ENCODE measurements around the gene ARID1A.
A peak's percentile ranks its signal among the peaks of the same experiment; 100 is the strongest.

ARID1A gene

DNA sequence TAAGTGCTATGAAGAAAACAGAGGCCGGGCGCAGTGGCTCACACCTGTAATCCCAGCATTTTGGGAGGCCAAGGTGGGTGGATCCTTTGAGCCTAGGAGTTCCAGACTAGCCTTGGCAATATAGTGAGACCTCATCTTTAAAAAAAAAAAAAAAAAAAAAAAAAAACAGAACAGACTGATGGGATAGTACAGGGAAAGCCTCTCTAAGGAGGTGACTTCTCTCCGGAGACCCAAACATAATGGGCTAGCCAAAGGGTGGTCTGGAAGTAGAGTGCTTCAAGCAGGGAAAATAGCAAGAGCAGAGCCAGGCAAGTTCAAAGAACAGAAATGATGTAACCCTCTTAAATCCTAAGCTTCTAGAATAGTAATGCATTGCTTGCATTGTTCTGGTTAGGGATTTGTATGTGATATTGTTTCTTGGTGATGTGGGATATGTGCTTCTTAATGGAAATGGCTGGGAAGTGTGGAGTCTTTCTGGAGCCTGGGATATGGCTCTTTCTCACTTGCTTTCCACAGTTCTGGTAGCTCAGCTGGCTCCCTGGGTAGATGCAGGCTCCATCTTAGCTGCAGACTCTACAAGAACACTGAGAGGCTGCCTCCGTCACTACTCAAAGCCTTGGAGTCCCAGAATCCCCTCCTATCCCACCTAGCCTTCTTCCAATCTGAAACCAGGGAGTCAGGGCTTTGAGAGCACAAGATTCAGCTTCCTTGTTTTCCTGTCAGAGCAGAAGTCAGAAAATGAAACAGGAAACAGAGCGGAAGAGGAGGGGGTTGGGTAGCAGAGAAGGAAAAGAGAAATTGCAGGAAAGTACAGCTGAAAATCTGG, 90.0 kb downstream of the ARID1A start:
- TF ChIP-seq, protein P1, sequence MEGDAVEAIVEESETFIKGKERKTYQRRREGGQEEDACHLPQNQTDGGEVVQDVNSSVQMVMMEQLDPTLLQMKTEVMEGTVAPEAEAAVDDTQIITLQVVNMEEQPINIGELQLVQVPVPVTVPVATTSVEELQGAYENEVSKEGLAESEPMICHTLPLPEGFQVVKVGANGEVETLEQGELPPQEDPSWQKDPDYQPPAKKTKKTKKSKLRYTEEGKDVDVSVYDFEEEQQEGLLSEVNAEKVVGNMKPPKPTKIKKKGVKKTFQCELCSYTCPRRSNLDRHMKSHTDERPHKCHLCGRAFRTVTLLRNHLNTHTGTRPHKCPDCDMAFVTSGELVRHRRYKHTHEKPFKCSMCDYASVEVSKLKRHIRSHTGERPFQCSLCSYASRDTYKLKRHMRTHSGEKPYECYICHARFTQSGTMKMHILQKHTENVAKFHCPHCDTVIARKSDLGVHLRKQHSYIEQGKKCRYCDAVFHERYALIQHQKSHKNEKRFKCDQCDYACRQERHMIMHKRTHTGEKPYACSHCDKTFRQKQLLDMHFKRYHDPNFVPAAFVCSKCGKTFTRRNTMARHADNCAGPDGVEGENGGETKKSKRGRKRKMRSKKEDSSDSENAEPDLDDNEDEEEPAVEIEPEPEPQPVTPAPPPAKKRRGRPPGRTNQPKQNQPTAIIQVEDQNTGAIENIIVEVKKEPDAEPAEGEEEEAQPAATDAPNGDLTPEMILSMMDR (conservative IDR thresholded peaks at IDR 0.05; ENCODE audit: control insufficient read depth, insufficient read depth, low read depth, low read length): no peak
- DNase-seq (ENCODE audit: low read depth): peak; percentile 11
- no peak overlapping the region for H3K4me3 ChIP-seq (ENCODE audit: control insufficient read depth, low read depth, low read length)

DNA sequence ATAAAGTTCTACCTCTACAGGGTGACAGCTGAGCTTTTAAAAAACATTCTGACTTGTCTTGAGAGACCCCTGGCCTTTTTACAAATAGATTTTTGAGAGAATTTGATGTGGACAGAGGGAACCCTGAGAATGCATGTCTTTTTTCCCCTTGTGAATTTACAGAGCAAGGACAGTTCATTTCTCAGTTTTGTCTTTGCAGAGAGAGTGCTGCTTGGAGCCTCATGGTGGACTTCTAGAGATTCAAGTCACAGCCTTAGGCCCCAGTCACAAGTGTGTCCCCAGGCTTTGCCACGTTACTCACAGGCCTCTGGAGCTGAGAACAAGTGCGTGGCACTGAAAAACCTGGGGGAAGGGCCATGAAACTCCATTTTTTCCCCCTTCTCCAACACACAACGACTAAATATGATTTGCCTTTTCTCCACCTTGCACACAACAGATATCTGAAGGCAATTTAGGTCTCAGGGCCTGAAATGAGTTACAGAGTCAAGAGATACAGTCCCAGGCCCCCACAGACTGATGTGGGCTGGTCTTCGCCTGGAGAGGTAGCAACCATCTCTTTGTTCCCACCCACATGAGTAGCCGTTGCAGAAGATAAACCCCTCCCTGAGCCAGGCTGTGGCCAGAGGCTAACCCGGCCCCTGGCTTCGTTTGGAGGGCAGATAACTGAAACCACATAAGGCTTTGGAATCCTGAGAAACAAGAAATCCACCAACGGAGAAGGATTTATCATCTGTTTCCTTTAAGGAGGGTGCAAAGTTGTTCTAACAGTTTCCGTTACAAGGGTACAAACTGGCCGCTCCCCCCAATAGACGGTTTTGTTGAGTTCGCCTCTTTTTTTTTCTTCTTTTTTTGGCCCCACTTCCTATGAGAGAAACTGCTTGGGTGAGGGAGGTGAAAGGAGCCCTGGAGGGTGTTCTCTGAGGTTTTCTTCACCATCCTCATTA, 90.9 kb downstream of the ARID1A start:
- TF ChIP-seq, protein P1 (conservative IDR thresholded peaks at IDR 0.05; ENCODE audit: control insufficient read depth, insufficient read depth, low read depth, low read length): no peak
- peak overlapping the region; percentile 69 for H3K4me3 ChIP-seq (ENCODE audit: control insufficient read depth, low read depth, low read length)
- DNase-seq (ENCODE audit: low read depth): peak; percentile 87

DNA sequence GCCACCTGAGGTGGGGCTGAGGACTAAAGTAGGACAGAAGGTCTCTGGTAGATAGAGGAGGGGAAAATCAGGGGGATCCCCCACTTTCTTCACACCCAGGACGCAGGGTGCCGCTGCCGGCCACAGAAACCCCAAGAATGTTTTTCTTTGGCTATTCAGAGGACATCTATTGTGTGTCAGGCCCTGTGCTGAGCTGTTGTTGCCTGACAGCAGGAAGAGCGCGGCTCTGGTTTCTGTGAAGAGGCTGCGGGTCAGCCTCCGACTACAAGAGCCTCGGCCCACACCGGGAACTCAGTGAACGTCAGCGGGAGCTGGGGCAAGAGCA, 91.5 kb downstream of the ARID1A start:
- TF ChIP-seq, protein P1 (conservative IDR thresholded peaks at IDR 0.05; ENCODE audit: control insufficient read depth, insufficient read depth, low read depth, low read length): no peak
- DNase-seq (ENCODE audit: low read depth): peak; percentile 49
- peak overlapping the region; percentile 69 for H3K4me3 ChIP-seq (ENCODE audit: control insufficient read depth, low read depth, low read length)

DNA sequence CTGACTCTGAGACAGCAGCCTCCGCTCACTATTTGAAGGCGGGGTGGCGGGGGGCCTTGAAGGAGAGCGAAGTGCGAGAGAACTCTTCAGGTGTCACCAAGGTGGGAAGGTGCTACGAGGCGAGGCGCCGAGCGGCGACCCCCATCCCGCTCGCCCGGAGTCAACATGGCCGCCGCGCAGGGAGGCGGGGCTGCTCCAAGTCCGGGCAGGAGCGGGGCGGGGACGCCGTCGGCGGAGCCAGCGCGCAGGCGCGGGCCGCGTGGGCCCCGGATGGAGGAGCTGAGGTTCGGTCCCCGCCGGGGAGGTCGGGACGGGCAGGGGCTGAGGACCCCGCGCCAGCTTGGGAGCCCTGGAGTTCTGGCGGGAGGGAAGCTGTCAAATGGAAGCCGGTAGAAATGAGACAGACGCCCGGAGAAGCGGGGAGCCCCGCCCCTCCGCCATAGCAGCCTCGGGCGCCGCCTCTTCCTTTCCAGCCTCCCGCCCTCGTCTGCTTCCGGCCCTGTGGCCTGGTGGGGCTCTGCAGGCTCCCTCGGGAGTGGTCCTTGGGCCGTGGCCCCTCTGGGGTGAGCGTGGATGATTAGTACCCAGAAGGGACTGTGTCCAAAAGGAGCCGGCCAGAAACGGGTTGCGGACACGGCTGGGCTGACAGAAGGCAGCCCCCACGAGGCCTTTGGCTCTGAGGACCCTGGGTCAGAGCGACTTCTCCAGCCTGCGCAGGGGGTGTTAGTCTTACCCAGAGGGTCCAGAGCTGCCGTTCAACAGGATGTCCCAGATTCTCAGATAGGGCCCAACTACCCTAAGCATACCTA, 92.1 kb downstream of the ARID1A start, which contains the start of gene PIGV:
Gene PIGV (plus strand): TSS at position 245 of the 809 bp plus-strand sequence. CDS start 2,866 bp downstream, outside the sequence.
- H3K4me3 ChIP-seq (ENCODE audit: control insufficient read depth, low read depth, low read length): peak within 1 kb of the TSS; percentile 69
- TF ChIP-seq, protein P1 (conservative IDR thresholded peaks at IDR 0.05; ENCODE audit: control insufficient read depth, insufficient read depth, low read depth, low read length): no peak
- peak; percentile 76 for DNase-seq (ENCODE audit: low read depth)

DNA sequence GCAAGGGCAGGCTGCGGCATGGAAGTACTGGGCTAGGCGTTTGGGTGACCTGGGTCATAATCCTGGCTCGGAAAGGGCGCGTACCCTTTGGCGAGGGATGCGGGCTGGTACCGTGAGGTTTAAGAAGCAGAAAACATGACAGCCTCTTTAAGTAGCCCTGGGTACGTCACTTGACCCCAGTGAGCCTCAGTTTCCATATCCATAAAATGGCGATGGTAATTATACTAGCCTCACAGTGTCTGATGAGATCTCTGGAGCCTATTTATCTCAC, 92.6 kb downstream of the ARID1A start:
- peak overlapping the region; percentile 69 for H3K4me3 ChIP-seq (ENCODE audit: control insufficient read depth, low read depth, low read length)
- DNase-seq (ENCODE audit: low read depth): no peak

More for the DNA sequence above, 92.6 kb downstream of the ARID1A start:
- TF ChIP-seq, protein P1 (conservative IDR thresholded peaks at IDR 0.05; ENCODE audit: control insufficient read depth, insufficient read depth, low read depth, low read length): no peak
